GM18517 (cell line): ENCODE results near the gene INSYN1.

ENCODE experiments used
- ATAC-seq: cut with Tn5 transposase; IDR thresholded peaks from one replicate; pipeline ENCODE4 v1.9.1; 2021; ENCODE audit warnings: mild to moderate bottlenecking, moderate library complexity; ENCODE audit not compliant: unreplicated experiment

INSYN1 gene

DNA sequence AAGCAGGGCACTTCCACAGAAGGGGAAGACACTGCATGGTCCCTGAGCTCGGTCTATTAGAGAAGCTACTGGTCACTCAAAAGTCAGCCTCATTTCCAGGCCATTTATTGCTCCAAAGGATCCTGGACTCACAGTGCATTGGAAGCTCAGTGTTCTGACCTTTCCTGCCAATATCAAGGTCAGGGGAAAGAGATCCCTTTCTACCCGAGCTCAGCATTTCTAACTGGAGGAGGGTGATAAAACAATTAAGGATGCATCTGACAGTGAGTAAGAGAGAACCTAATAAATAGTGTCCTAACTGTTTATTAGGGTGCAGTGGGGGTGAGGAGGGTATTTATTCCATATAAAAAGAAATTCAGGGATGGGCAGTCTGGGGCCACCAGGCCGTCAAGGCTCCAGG is 26.8 kb upstream of the INSYN1 start:
- ATAC-seq = no peak

DNA sequence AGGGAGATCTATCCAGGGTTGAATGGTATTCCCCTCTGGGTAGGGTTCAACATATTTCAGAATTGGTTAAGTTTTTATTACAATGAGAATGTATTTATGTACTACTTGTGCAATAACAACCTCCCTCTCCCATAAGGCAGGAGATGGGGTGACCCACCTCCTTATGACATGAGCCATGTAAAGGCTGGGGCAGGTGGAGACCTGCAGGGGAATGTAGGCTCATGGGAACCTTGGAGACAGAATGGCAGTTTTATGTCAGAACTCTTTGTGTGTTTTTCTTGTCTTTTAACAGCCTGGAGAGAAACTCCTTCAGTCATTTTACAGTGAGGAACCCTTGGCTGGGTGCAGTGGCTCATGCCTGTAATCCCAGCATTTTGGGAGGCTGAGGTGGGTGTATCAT is 24.6 kb upstream of the INSYN1 start:
- no peak for ATAC-seq

DNA sequence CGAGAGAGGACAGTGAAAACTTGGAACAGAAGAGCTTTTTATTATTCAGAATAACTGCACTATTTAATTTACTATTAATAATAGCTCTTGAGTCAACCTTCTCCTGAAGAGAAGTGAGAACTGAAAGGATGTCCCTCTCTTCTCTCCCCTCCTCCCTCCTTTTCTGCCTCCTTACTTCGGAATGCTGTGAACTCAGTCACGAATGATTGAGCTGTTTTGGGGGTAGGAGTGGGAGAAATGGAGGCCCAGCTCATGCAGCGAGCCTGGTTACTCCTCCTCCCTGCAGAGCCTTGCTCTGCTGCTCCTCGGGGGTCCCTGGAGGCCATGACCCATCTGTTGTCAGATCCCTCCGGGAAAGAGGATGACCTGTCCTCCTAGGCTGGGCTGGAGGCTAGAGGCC is 20.3 kb upstream of the INSYN1 start:
- no peak for ATAC-seq

DNA sequence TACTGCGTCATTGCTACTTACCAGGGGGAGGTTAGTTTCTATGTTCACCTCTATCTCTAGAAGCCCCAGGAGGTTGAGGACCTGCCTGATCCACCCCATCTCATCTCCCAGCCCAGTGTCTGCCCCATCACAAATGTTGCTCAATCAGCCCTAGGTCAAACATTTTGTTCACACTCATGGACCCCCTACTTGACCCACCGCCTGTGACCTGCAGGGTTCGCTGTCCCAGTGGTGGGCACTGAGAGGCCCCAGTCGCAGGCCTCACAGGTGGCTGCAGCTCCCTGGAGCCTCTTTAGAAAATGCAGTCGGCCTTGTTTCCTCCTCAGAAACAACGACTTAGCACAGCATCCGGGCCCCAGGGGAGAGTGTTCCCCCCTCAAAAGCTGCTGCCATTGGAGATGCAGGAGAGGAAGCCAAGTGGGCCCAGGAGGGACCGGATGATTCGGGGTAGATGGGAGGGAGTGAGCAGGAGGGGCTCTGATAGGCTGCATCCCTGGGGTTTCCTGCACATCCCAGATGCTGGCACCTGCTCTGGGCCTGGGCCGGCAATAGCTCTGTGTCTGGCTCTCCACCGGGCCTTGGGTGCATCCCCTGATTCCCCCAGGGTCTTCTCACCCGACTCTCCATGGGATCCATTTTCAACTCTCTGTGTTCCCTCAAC is 18.4 kb upstream of the INSYN1 start:
- no peak for ATAC-seq

DNA sequence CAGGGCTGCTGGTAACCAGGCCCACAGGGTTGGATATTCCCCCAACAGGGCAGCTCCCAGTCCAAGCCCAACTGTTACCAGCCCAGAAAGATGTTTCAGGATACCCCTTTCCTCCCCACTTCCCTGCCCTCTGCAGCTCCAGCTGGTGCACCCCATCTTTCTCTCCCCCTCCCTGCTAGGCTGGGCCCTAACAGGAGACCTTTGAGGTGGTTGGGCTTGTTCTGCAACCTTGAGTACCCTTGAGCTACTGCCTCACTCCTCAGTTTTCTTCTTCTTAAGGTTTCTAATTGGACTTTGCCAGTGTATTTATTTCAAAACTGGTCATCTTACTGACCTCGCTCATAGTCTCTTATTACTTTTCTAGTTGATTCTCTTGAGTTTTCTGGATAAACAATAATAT is 16.9 kb upstream of the INSYN1 start:
- no peak for ATAC-seq

DNA sequence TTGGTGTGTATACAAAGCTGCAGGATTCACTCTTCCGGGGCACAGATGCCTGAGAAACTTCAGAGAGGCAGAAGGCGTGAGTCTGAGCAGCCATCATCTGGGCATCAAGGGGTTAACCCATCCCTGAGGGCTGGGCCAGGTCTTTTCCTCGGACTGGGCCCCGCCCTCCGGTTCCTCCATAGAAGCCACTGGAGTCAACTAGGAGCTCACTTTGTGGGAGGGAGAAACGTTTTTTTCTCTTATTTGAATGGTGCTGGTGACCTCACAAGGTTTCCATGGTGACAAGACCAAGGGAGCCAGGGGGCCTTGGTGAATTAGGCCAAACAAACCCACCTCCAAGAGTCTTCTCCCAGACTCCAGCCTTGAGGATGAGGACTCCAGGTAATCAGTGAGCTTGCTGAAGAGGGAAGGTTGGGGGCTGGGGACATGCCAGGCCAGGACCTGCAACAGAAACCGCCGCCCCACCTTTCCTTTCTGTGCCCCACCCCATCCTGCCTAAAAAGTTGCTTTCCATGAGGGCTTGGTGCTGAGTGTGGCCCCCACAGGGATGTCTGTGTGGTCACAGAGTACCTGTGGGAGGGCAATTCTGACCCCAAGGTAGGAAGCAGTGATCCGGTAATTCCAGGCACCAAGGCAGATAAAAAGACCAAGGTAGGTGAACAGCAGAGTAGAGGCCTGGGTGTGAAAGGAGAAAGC is 14.8 kb upstream of the INSYN1 start:
- ATAC-seq = no peak

DNA sequence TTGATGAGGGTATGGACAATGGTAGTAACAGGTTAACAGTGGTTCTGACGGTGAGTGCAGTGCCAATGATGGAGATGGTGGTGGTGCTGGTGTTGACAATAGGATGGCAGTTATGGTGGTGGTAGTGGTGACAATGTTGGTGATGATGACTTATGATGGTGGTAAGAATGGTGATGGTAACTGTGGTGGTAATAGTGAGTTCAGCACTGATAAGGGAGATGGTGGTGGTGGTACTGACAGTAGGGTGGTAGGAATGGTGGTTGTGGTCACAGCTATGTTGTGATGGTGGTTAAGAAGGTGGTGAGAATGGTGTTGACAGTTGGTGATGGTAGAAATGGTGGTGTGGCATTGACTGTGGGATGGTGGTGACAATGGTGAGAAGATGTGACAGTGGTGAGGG is 13.4 kb upstream of the INSYN1 start:
- no peak for ATAC-seq

DNA sequence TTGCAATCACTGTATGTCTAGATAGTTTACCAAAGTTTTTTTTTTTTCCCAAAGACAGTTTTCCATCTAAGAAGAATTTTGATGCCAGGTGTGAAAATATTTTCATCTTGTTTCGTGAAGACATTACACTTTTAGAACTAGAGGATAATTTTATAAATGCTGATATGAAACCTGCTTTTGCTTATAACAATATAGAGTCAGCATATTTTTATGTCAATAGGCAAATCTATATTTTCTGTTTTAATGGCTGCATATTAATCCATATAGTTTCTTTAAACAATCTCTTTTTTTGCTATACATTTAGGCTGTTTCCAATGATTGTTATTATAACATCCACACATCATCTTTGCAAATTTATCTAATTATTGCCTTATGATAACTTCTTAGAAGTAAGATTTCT is 12.6 kb upstream of the INSYN1 start:
- ATAC-seq = no peak

DNA sequence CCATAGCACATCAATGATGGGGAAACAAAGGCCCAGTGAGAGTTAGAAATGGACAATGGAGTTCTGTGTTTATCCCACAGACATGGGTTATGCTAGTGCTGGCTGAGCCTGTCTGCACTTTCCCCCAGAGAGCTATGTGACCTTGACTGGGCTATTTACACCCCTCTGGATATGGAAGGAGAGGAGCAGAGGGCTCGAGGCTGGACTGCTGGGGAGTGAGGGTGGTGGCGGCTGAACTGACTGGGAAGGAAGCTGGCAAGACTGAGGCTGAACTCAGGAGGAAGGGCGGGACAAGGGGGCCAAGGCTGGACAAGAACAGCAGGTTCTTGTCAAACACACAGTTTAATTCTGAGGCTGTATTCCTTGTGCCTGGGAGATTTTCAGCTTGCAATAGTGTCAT is 10.8 kb upstream of the INSYN1 start:
- ATAC-seq = no peak

DNA sequence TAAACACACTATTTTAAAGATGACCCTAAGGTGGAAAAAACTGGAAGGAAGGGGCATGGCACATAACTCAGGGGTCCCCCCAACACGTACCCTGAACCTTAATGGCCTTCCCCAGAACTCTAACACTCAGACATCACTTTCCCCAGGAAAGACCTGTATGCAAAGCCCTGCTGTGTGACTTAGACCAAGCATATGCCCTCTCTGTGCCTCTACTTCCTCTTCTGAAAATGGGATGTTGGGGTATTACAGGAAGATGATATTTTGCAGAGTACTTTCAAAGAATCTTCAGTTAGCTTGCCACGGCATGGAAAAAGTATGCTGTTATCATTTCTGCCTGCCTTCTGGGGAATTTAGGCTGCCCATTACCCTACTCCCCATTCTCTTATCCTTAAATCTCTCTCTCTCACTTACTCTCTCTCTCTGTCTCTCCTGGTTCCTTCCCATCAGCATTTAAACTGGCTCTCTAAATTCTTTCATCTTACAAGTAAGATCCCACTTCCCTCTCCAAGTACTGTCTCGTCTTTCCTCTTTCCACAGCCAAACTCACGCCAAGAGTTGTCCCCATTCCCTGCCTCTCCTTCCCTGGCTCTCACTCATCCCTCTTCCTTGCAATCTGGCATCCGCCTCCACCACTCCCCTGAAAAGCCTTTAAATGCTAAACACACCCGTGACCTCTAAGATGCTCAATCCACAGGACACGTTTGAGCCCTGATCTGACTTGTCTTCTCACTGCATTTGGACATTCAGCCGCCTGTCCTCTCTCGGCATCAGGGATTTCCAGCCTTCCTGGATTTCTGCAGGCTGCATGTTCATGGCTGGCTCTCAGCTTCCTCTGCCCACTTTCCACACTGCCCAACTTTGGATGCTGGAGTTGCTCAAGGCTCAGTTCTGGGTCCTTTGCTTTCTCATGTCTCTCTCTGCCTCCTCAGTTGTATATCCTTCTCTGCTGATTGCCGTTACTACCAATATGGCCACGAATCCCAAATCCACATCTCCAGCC is 7.5 kb upstream of the INSYN1 start:
- no peak for ATAC-seq

DNA sequence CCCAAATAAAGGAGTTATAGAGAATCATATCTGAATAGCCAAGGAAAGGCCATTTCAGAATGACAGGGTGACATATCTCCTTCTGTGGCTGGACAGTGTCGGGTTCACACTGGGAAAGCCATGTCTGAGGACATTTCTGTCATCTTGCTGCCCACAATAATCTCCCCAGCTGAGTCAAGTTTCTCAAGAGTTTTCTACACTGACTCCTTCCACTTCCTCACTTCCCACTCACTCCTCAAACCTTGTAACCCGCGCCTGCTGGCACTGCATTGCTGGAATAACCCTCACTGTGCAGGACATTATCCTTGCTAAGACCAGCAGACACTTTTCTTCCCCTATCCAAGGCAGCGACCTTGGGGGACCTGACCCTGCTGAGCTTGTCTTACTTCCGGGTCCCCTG is 5.3 kb upstream of the INSYN1 start:
- ATAC-seq = no peak

DNA sequence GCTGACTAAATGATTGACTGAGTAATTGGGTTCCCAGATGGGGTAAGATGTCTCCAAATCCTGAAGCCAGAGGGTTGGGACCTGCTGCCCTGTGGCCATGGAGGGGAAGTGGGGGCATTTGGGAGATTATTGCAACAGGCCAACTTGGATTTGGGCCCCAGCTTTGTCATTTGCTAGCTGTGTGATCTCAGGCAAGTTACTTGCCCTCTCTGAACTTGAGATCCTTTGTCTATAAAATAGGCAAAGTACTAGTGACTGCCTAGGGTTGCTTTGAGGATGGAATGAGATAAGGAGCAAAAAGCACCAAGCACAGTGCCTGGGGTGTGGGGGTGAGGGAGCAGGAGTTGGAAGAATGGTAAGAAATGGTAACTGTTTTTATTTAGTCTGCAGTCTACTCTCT is 4.4 kb upstream of the INSYN1 start:
- no peak for ATAC-seq

DNA sequence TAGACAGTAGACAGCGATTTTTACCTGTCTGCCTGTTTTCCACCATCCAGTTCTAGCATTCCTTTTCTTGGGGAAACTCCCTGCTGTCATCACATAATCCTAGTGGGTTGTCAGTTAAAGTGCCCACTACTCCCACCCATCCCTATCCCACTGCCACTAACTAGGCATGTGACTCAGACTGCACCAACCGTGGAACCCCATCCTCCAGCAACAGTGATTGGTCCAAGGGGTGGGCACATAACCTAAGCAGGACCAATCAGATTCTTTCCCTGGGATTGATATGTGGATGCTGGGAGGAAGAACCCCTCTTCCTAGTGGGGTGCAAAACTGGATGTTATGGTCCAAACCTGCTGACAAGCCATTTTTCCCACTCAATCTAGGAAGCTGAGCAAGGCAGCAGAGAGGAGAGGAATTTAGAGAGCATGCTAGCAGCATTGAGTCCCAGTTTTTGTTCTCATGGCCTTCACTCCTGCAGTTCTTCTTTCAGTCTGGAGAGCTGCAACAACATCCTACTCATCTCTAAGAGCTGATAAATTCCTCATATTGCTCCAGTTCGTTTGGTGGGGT is 3.9 kb upstream of the INSYN1 start:
- ATAC-seq = no peak

DNA sequence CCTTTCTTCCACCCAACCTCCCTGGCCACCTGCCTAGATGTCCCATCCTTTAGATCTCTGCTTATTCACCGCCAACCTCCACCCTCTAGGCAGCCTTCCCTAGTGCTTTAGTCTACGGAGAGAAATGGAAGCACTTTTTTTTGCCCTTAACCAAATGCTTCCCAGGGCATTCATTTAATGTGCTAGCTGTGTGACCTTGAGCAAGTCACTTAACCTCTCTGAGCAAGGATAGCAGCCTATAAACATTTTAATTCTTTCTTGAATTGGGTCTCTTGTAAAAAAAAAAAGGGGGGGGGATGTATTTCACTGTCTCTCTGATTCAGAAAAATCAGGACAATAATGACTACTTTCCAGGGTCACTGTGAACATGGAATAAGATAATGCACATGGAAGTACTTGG is 3.2 kb upstream of the INSYN1 start:
- ATAC-seq = no peak

DNA sequence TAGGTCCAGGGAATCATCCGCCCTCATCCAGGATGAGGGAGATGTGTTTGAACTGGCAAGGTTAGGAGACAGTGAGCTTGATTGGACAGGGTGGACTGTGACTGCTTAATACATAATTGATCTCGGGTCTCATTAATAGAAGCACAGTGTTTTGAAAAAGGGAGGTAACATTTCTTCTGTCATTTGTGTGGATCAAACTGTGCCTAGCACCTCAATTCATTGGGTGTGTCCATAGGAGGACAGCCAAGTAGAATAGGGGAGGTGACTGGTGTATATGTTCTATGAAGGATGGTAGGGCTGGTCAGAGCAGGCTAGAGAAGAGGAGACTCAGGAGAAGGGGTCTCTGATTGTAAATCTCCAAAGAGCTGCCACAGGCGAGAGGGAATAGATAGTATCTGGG is 2.8 kb upstream of the INSYN1 start:
- no peak for ATAC-seq

DNA sequence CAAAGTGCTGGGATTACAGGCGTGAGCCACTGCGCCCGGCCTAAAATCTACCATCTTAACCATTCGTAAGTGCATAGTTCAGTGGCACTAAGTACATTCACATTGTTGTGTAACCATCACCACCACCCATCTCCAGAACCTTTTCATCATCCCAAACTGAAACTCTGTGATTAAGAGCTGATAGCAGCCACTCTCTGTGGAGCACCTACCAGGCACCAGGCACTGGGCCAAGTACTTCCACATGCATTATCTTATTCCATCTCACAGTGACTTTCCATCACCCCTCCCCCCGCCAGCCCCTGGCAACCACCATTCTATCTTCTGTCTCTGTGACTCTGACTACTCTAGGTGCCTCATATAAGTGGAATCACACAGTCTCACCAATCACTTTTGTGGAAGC is 2.3 kb upstream of the INSYN1 start:
- no peak for ATAC-seq

DNA sequence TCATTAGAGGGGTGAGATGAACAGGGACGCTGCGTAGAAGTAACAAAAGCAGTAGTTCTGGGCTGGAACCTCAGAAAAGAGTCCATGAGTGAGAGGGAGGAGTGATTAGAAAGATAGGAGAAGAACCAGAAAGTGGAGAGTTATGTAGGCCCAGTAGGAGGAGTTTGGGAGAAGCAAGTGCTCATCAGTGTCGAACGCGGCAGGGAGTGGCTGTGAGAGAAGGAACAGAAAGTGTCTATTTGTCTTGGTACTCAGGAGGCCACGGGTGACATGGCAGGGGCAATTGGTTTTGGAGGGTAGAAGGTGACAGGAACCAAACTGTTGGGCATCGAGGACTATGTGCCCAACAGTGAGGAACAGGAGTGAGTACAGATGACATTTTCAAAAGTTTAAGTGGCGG is 1.3 kb upstream of the INSYN1 start:
- ATAC-seq = no peak

DNA sequence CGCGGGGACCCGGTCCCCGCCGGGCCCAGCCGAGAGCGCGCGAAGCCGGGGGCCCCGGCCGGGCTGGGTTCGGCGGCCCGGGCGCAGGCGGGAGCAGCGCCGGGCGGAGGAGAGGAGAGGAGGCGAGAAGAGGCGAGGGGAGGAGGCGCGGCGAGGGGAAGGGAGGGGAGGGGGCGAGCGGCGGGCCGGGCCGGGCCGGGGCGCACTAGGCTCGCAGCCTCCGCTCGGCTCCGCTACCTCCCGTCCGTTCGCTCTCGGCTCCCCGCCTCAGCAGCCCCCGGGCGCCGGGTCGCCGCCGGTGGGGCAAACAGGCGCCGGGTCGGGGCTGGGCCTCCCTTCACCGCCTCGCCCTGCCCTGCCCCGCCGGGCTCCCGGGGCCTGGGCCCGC is 351 bp downstream of the INSYN1 start:
- ATAC-seq = no peak

DNA sequence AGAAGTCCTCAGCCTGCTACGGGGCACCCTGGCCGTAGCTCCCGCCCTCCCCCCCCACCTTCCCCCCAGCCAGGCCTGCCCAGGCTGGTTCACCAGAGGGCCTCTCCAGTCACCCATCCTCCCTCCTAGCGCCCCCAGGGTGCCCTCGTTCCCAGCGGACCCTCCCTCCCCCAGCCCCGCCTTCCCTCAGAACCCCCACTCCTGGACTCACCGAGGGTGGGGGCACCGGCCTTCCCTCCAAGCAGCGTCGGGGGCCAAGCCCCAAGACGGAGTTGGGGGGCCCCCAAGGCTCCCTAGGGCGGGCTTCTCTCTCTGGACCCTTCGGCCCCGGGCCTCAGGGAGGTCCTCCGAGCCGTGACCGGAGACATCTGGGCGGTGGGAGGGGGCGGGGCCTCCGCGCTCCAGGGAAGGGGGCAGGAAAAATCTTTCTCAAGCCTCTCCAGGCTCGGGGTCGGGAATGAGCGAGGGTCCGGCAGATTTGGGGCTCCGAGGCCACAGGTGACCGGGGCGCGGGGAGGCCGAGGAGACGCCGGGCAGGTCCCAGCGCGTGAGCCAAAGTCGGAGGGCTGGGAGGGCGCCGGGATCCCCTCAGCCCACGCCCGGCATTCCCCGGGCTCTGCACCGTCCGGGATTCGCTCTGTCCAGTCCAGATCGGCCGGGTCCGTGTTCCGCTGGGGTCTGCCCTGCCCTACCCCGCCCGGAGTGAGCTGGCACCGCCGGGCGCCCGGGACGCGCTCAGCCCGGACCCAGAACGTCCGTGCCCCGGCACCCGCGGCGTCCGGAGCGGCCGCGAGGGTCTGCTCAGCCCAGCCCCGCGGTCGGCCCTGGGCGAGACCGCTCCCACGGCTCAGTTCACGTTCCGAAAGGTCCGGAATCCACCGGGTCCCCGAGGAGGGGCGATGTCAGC is 999 bp downstream of the INSYN1 start:
- no peak for ATAC-seq

DNA sequence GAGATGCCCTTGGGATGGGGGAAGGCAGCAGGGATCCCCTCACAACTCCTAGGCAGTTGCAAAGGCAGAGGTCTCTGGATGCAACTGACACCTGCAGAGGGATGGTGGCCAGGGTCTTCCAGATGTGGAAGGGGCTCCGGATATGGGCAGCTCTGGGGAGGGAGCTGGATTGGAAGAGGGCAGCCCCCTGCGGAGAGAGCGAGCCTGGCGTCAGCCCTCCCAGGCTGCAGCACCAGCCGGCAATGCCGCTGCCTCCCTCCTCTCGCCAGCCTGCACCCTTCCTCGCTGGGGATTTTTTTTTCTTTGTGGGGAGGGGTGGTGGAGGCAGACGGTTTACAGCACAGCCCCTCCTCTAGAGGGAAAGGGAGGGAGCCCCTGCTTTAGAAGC is 1.6 kb downstream of the INSYN1 start:
- ATAC-seq = no peak
